ENCODE results near the gene FLT3LG.
A peak's percentile ranks its signal among the peaks of the same experiment; 100 is the strongest.

Gene FLT3LG

GRCh38 chr19:49520705-49521319, 46.8 kb downstream of the FLT3LG start:
- FAIRE-seq, result no peak
- DNase-seq (ENCODE audit: insufficient read length, low spot score), result no peak
- no peak for TF ChIP-seq CTCF (IDR thresholded peaks at IDR 0.05; ENCODE audit: insufficient read depth, missing control alignments)

GRCh38 chr19:49524812-49525455, 50.9 kb downstream of the FLT3LG start:
- peak; percentile 7 for DNase-seq (ENCODE audit: insufficient read length, low spot score)
- no peak for FAIRE-seq
- TF ChIP-seq CTCF (IDR thresholded peaks at IDR 0.05; ENCODE audit: insufficient read depth, missing control alignments), result no peak

GRCh38 chr19:49528211-49528771, 54.3 kb downstream of the FLT3LG start:
- no peak for TF ChIP-seq CTCF (IDR thresholded peaks at IDR 0.05; ENCODE audit: insufficient read depth, missing control alignments)
- DNase-seq (ENCODE audit: insufficient read length, low spot score), result no peak

GRCh38 chr19:49530708-49531107, 56.7 kb downstream of the FLT3LG start:
- no peak for FAIRE-seq
- no peak for DNase-seq (ENCODE audit: insufficient read length, low spot score)
- no peak for TF ChIP-seq CTCF (IDR thresholded peaks at IDR 0.05; ENCODE audit: insufficient read depth, missing control alignments)

More at GRCh38 chr19:49528211-49528771, 54.3 kb downstream of the FLT3LG start:
- no peak for FAIRE-seq

GRCh38 chr19:49533551-49534488, 59.8 kb downstream of the FLT3LG start:
- peak; percentile 63 for DNase-seq (ENCODE audit: insufficient read length, low spot score)
- FAIRE-seq, result no peak
- peak; percentile 0 for TF ChIP-seq CTCF (IDR thresholded peaks at IDR 0.05; ENCODE audit: insufficient read depth, missing control alignments)

GRCh38 chr19:49534632-49535385, 60.8 kb downstream of the FLT3LG start:
- no peak for DNase-seq (ENCODE audit: insufficient read length, low spot score)
- no peak for TF ChIP-seq CTCF (IDR thresholded peaks at IDR 0.05; ENCODE audit: insufficient read depth, missing control alignments)
- no peak for FAIRE-seq

Data from D721Med (cell line).